Testis (tissue), 2 donors: ENCODE data around the gene INPP5B.

Experiments
- POLR2A ChIP-seq: fragments of 450-650 bp; IDR thresholded peaks from one replicate; pipeline ENCODE4 v1.6.1; 2017; ENCODE audit warnings: antibody characterized with exemption, mild to moderate bottlenecking, moderate library complexity
- TF ChIP-seq, protein P1 (sequence below), 3 experiments: fragments of 450-650 bp in 2 of 3; fragments of 200-600 bp in 1 of 3; sonication (generic) in 1 of 3; IDR thresholded peaks; one replicate each; pipeline ENCODE4 v1.5.1; 2016 to 2019; ENCODE audit warnings: antibody characterized with exemption in 3 of 3, mild to moderate bottlenecking in 2 of 3, moderate library complexity in 1 of 3

- TF ChIP-seq, protein P1, sequence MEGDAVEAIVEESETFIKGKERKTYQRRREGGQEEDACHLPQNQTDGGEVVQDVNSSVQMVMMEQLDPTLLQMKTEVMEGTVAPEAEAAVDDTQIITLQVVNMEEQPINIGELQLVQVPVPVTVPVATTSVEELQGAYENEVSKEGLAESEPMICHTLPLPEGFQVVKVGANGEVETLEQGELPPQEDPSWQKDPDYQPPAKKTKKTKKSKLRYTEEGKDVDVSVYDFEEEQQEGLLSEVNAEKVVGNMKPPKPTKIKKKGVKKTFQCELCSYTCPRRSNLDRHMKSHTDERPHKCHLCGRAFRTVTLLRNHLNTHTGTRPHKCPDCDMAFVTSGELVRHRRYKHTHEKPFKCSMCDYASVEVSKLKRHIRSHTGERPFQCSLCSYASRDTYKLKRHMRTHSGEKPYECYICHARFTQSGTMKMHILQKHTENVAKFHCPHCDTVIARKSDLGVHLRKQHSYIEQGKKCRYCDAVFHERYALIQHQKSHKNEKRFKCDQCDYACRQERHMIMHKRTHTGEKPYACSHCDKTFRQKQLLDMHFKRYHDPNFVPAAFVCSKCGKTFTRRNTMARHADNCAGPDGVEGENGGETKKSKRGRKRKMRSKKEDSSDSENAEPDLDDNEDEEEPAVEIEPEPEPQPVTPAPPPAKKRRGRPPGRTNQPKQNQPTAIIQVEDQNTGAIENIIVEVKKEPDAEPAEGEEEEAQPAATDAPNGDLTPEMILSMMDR (IDR thresholded peaks at IDR 0.05) = no peak
- no peak for TF ChIP-seq POLR2A
Measured at GRCh38 chr1:37923551-37923889, 23.3 kb downstream of the INPP5B start.
